PC-3 (cell line): ENCODE measurements around the gene TOMM70. TPM values are rescaled to one million over a fixed set of nuclear protein-coding genes. Genes with fewer than 3 reads are reported as not detected.

Experiments used
- ATAC-seq: fragments of 200-7000 bp; cut with Tn5 transposase; 2 replicates; pipeline ENCODE4 v1.9.1; 2020; ENCODE audit warnings: mild to moderate bottlenecking, moderate library complexity
- BruUV-seq: library from RNA; stranded (reverse); fragments of 400-500 nt; replicated peaks from 2 replicates; lab custom pipeline; 2021; lab: Mats Ljungman, UMichigan
- CTCF ChIA-PET: fragments of 300-600 bp; sonication (Branson Sonifier 250); formaldehyde crosslinking; loops from one replicate; lab custom pipeline; 2022; ENCODE audit warnings: antibody characterized with exemption; lab: Charles Lee
- POLR2A ChIA-PET: fragments of 300-600 bp; sonication (Branson Sonifier 250); formaldehyde crosslinking; loops from one replicate; lab custom pipeline; 2022; ENCODE audit warnings: antibody characterized with exemption; ENCODE audit not compliant: unreplicated experiment; lab: Charles Lee
- DNase-seq: peaks from one replicate; pipeline ENCODE4 v3.0.0-alpha.2; 2015
- H2AFZ ChIP-seq: fragments of 300-600 bp; sonication (generic); 2 replicates; pipeline ENCODE4 v1.6.0; 2016; ENCODE audit warnings: antibody characterized with exemption, low read length
- H3F3A ChIP-seq: fragments of 300-600 bp; sonication (generic); one replicate; pipeline ENCODE4 v1.6.0; 2017; ENCODE audit warnings: antibody characterized with exemption, low read length, control low read depth, mild to moderate bottlenecking; ENCODE audit not compliant: unreplicated experiment
- H3K27ac ChIP-seq: fragments of 300-600 bp; sonication (generic); 2 replicates; pipeline ENCODE4 v1.5.1; 2016; ENCODE audit warnings: mild to moderate bottlenecking, low read length
- H3K27me3 ChIP-seq: fragments of 300-600 bp; sonication (generic); 2 replicates; pipeline ENCODE4 v1.6.1; 2016; ENCODE audit warnings: low read length, mixed read lengths
- H3K36me3 ChIP-seq: fragments of 300-600 bp; sonication (generic); 2 replicates; pipeline ENCODE4 v1.6.1; 2016; ENCODE audit warnings: low read depth, mixed run types, low read length, mixed read lengths
- H3K4me1 ChIP-seq: fragments of 300-600 bp; sonication (generic); 2 replicates; pipeline ENCODE4 v1.5.1; 2016; ENCODE audit warnings: low read length; ENCODE audit not compliant: insufficient read depth
- H3K4me2 ChIP-seq: fragments of 300-600 bp; sonication (generic); 2 replicates; pipeline ENCODE4 v1.6.0; 2016; ENCODE audit warnings: low read length
- H3K4me3 ChIP-seq: fragments of 300-600 bp; sonication (generic); 2 replicates; pipeline ENCODE4 v1.5.1; 2016; ENCODE audit warnings: mild to moderate bottlenecking, low read length, mixed read lengths
- H3K79me2 ChIP-seq: fragments of 300-600 bp; sonication (generic); 2 replicates; pipeline ENCODE4 v1.6.1; 2017; ENCODE audit warnings: low read length, mixed read lengths
- H3K9ac ChIP-seq: fragments of 300-600 bp; sonication (generic); 2 replicates; pipeline ENCODE4 v1.6.0; 2016; ENCODE audit warnings: mild to moderate bottlenecking, low read length
- H3K9me2 ChIP-seq: fragments of 300-600 bp; sonication (generic); replicated peaks from 2 replicates; pipeline ENCODE4 v1.6.1; 2016; ENCODE audit warnings: mixed run types, low read length, mixed read lengths
- H3K9me3 ChIP-seq: fragments of 300-600 bp; sonication (generic); 2 replicates; pipeline ENCODE4 v1.6.1; 2016; ENCODE audit warnings: low read length, mixed read lengths
- H4K20me1 ChIP-seq: fragments of 300-600 bp; sonication (generic); 2 replicates; pipeline ENCODE4 v1.6.1; 2016; ENCODE audit warnings: low read length, mixed read lengths
- EZH2 ChIP-seq: fragments of 300-600 bp; sonication (generic); IDR thresholded peaks from one replicate; pipeline ENCODE4 v1.6.1; 2017; ENCODE audit warnings: antibody characterized with exemption, mild to moderate bottlenecking, low read length; ENCODE audit not compliant: unreplicated experiment
- EZH2phosphoT487 ChIP-seq: fragments of 300-600 bp; sonication (generic); IDR thresholded peaks from 2 replicates; pipeline ENCODE4 v1.6.1; 2018; ENCODE audit warnings: mild to moderate bottlenecking, antibody characterized with exemption, low read length, borderline replicate concordance
- intact Hi-C: fragments of 100-400 bp; cut with micrococcal nuclease; formaldehyde crosslinking; loops from 2 replicates; pipeline ENCODE4 v1.9.0; 2023
- total RNA-seq: library from RNA; depleted of rRNA; stranded (reverse); fragments of >200 nt; gene quantifications from 2 replicates; pipeline ENCODE4 v1.2.3, GENCODE V29; 2014
- TF ChIP-seq, protein P1 (sequence below): fragments of 300-600 bp; sonication (generic); conservative IDR thresholded peaks from 2 replicates; pipeline ENCODE4 v1.5.1; 2017; ENCODE audit warnings: antibody characterized with exemption, low read depth, mild to moderate bottlenecking, low read length

Gene TOMM70
- total RNA-seq, 1 experiment from 2014 or later: 85.3 TPM

GRCh38 chr3:100400419-100400779 is 490 bp downstream of the TOMM70 start:
- peak overlapping the region; percentile 78 for H2AFZ ChIP-seq
- H3K27ac ChIP-seq: peak overlapping the region; percentile 78
- H3K27me3 ChIP-seq: no peaks in the 10 kb centered on the region
- ATAC-seq: 0 out of 2 replicates have a peak, but pooled peaks have one; percentile 1
- peak; percentile 26 for DNase-seq
- peak overlapping the region; percentile 87 for H3K4me2 ChIP-seq
- intact Hi-C loops: loop anchor here (5.0 kb wide), 1 partner anchor 568 kb away; no protein-coding TSS in a partner anchor
- peaks cover 39% of the 10 kb centered on the region for H4K20me1 ChIP-seq
- peak overlapping the region; percentile 94 for H3K4me3 ChIP-seq
- H3F3A ChIP-seq: no peaks in the 10 kb centered on the region
- ChIA-PET CTCF (no interaction called here), POLR2A (no interaction called here)
- no TSS peak for BruUV-seq
- no peaks in the 10 kb centered on the region; the same call in 1 of the 2 replicates for H3K36me3 ChIP-seq
- peaks cover 95% of the 10 kb centered on the region for H3K79me2 ChIP-seq
- H3K4me1 ChIP-seq: peaks cover 30% of the 10 kb centered on the region
- H3K9me3 ChIP-seq: no peaks in the 10 kb centered on the region
- no peak for TF ChIP-seq EZH2phosphoT487
- no peak for TF ChIP-seq EZH2
- TF ChIP-seq, protein P1, sequence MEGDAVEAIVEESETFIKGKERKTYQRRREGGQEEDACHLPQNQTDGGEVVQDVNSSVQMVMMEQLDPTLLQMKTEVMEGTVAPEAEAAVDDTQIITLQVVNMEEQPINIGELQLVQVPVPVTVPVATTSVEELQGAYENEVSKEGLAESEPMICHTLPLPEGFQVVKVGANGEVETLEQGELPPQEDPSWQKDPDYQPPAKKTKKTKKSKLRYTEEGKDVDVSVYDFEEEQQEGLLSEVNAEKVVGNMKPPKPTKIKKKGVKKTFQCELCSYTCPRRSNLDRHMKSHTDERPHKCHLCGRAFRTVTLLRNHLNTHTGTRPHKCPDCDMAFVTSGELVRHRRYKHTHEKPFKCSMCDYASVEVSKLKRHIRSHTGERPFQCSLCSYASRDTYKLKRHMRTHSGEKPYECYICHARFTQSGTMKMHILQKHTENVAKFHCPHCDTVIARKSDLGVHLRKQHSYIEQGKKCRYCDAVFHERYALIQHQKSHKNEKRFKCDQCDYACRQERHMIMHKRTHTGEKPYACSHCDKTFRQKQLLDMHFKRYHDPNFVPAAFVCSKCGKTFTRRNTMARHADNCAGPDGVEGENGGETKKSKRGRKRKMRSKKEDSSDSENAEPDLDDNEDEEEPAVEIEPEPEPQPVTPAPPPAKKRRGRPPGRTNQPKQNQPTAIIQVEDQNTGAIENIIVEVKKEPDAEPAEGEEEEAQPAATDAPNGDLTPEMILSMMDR: no peak
- peak overlapping the region; percentile 84 for H3K9ac ChIP-seq
- no peaks in the 10 kb centered on the region for H3K9me2 ChIP-seq

DNA sequence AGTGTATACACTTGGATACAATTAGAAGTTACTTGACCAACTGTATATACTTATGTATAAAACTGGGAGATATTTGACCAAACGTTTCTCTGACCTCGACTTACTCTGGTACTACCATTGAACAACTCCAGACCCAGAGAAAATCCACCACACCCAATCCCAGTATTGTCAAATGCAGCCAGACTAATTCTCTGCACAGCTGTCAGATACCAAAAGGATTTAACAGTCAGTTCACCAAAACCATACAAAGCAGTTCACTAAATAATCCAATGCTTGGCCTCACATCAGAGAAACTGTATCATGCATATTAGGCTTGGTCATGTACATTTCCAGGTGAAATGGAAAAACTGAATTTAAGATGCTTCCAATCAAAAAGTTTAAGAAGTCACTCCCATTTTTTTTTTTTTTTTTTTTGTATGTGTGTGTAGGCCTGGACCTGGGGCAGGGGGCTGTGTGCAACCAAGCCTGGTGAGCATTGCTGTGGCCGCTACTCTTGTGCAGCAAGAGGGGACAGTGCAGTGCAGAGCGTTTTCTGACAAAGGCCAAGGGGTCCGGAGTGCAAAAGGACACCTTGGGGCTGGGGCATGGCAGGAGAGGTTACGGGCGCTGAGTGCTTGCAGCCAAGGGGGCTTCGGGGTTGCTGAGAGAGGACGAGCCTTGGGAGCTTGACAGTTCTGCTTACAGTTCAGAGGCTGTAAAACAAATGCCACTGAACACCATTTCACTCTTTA is 1.4 kb downstream of the TOMM70 start:
- TF ChIP-seq, protein P1: no peak
- no peak for TF ChIP-seq EZH2phosphoT487
- no peak for TF ChIP-seq EZH2
- ChIA-PET CTCF (no interaction called here), POLR2A (no interaction called here)
- no peaks in the 10 kb centered on the region for H3K9me3 ChIP-seq
- H3F3A ChIP-seq: no peaks in the 10 kb centered on the region
- no peaks in the 10 kb centered on the region for H3K9me2 ChIP-seq
- peaks cover 30% of the 10 kb centered on the region for H3K4me1 ChIP-seq
- peak overlapping the region; percentile 87 for H3K4me2 ChIP-seq
- no peak for ATAC-seq
- peak overlapping the region; percentile 84 for H3K9ac ChIP-seq
- no peak for DNase-seq
- no peak overlapping the region for H2AFZ ChIP-seq
- no peaks in the 10 kb centered on the region; the same call in 1 of the 2 replicates for H3K36me3 ChIP-seq
- BruUV-seq: no TSS peak
- peaks cover 40% of the 10 kb centered on the region for H4K20me1 ChIP-seq
- peaks cover 95% of the 10 kb centered on the region for H3K79me2 ChIP-seq
- H3K27ac ChIP-seq: no peak overlapping the region
- no peaks in the 10 kb centered on the region for H3K27me3 ChIP-seq
- peak overlapping the region; percentile 94 for H3K4me3 ChIP-seq
- intact Hi-C loops: loop anchor here (5.0 kb wide), 1 partner anchor 567 kb away; no protein-coding TSS in a partner anchor

DNA sequence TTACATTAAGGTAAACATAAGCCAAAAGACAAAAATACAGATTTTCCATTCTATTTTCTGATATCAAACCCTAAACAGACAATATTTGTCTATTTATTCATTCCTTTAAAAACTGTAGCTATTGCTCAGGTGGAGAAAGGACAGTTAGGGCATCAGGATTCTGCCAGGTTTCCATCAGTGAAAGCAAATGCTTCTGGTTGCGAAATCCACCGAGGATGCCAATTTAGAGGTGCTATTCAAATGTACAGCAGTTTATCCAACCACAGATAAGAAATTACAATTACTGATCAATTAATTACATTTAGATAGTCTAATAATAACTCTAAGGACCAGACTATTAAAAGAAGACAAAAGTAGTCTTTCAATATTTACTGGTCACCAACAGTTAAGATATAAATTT is 3.9 kb downstream of the TOMM70 start:
- DNase-seq (no peak), ATAC-seq (no peak)
- H4K20me1 ChIP-seq: peaks cover 47% of the 10 kb centered on the region
- TF ChIP-seq EZH2 (no peak), EZH2phosphoT487 (no peak)
- TF ChIP-seq, protein P1: no peak
- H3F3A ChIP-seq: no peaks in the 10 kb centered on the region
- 0 out of 2 replicates have a peak overlapping the region, but pooled peaks have one; percentile 4 for H3K4me3 ChIP-seq
- no peaks in the 10 kb centered on the region; the same call in 1 of the 2 replicates for H3K36me3 ChIP-seq
- no peak overlapping the region for H2AFZ ChIP-seq
- intact Hi-C loops: no loop called here
- no peak overlapping the region for H3K9ac ChIP-seq
- H3K9me3 ChIP-seq: no peaks in the 10 kb centered on the region
- ChIA-PET POLR2A (no interaction called here), CTCF (no interaction called here)
- H3K4me2 ChIP-seq: peak overlapping the region; percentile 16
- H3K79me2 ChIP-seq: peaks cover 95% of the 10 kb centered on the region
- no TSS peak for BruUV-seq
- H3K27me3 ChIP-seq: no peaks in the 10 kb centered on the region
- no peaks in the 10 kb centered on the region for H3K9me2 ChIP-seq
- peaks cover 19% of the 10 kb centered on the region for H3K4me1 ChIP-seq
- H3K27ac ChIP-seq: no peak overlapping the region
